Stimulated activated CD4-positive, alpha-beta T cell treated with anti-CD3 and anti-CD28 coated beads, Interleukin-4, amount 100 ng/mL, for 48 hours (primary cell): Measurements from ENCODE around the gene RAI1.
A peak's percentile ranks its signal among the peaks of the same experiment; 100 is the strongest.
"Not testable (repeated sequence)": the region's sequence is repeated elsewhere in the genome, so short reads cannot be mapped to it uniquely, and the experiment has no call there.

Source experiments
- DNase-seq, 2 donors: peaks; one replicate each; pipeline ENCODE4 v3.0.0-alpha.2; 2020; ENCODE audit warnings: low read depth in 2 of 2

The RAI1 gene

GRCh38 chr17:17800504-17801021 is 119.3 kb downstream of the RAI1 start:
- no peak for DNase-seq

- DNase-seq = no peak
Observed at GRCh38 chr17:17801800-17802481, 120.7 kb downstream of the RAI1 start.

GRCh38 chr17:17804007-17804406 is 122.7 kb downstream of the RAI1 start:
- DNase-seq = no peak

- DNase-seq = no peak
Observed at GRCh38 chr17:17805575-17805974, 124.3 kb downstream of the RAI1 start.

DNA sequence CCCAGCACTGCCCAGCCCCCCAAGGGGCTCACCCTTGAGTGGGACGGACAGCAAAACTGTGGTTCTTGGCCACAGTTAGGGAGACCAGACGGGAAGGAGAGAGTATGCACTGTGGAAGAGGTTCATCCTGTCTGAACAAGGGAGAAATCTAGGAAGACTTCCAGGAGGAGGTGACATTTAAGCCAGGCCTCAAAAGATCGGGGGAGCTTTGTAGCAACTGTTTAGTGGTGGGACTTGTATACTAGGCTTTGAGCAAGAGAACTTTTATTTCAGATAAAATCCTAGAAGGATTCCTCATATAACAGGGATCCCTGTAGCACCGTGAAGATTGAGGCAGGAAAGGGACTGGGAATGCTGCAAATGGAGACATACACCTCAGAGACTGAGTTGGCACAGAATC is 124.8 kb downstream of the RAI1 start:
- DNase-seq = no peak

DNA sequence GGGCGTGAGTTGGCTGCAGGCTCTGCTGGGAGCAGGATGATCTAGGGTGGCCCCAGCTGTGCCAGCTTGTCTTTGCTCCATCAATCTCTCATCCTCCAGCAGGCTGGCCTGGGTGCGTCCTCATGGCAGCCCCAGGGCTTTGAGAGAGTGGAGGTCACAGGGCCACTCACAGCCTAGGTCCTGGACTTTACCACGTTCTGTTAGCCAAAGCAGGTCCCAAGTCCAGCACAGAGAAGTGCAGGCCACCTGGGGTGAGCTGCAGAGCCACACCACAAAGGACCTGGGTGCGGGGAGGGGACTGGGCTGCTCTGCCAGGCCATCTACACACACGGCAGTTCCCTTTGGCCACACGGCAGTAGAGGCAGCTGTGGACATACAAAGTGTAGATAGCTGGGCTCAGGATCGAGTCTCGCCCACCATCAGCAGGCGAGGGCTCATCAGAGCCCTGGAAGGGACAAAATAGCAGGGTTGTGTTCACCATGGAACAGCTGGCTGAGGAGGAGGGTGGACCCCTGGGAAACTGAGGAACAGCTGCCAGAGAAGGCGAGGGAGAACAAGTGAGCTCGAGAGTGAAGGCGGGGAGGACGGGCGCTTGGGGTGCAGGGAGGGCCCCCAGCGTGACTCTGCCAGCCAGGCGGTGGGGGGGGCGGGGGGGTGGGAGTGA is 125.5 kb downstream of the RAI1 start:
- DNase-seq = no peak

- DNase-seq = no peak
Observed at GRCh38 chr17:17807440-17807839, 126.2 kb downstream of the RAI1 start.

DNA sequence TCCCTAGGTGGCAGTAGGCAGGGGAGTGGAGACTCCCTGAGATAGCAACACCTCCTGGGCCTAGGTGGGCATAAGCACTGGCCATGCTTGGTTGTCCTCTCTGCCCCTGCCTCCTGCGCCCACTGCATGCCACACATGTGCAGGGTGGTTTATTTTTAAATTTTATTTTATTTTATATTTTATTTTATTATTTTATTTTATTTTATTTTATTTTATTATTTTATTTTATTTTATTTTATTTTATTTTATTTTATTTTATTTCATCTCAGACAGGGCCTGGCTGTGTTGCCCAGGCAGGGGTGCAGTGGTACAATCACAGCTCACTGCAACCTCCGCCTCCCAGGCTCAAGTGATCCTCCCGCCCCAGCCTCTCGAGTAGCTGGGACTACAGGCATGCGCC is 126.9 kb downstream of the RAI1 start:
- DNase-seq = not testable (repeated sequence)

GRCh38 chr17:17808706-17809432 is 127.6 kb downstream of the RAI1 start:
- DNase-seq = no peak

- no peak for DNase-seq
Observed at GRCh38 chr17:17809531-17810083, 128.3 kb downstream of the RAI1 start.

DNA sequence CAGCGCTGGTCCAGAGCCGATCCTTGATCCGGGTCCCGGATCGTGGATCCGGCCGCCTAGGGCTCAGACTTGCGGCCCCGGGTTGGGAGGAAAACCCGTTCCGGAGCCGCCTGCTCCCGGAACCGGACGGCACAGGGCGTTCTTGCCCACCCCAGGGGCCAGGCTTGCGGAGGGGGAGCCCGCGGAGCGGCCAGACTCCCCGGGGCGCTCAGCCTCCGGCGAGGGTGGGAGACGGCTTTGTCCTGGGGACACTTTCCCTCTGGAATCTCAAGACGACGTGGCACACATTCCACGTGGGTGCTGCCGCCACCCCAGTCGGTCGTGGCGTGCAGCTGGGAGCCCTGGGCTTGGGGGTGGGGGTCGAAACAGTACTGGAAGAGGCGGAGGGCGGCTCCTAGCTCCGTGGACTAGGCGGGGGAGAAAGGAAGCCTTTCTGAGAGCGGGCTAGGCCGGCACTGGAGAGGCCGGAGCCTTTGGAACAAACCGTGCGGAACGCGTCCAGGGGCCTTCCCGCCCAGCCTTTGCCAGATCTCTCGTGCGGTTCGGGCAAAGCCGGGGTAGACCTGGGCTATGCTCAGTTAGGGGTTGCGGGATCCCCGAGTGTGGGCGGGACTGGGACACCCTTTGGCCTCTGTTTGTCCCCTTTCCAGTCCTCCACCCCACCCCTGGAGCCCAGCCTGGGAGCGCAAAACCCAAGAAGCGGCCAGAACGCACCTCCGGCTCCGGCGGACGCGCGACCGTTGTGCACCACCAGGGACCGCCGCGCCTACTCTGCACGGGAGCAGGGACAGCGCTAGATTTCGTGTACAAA is 129.0 kb downstream of the RAI1 start:
- no peak for DNase-seq

GRCh38 chr17:17810895-17811248 is 129.6 kb downstream of the RAI1 start:
- DNase-seq = no peak

DNA sequence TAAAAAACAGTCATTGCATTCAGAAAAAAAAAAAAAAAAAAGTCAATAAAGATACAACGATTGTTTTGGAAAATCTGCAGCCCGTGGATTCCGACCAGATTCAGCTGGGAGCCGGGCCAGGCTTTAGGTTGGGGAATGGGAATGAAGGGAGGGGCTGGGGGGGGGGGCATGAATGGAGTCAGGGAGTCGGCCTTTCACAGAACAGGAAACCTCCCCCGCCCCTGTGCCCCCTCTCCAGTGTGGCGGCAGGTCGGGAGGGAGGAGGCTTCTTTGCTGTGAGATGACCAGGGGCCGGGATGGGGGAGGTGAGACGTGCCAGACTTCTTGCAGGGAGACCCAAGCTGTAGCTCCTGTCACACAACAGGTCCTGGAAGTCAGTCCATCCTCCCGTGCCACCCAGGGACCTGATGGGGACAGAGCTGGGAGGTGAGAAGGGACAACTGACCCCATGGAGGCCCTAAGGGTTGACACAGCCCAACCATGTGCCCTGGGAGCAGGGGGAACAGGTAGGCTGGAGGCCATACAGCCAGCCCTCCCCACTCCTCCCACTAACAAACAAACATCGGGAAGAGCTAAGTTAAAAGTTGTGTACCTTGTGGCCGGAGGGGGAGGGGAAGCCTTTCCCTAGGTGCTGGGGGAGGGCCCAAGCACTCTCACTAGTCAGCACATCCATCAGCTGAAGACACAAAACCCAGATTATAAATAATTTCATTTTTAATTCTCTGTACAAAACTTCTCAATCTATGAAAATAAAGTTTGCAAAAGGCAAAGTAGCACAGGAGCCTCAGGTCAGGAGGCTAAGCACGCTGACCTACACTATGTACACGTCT is 130.3 kb downstream of the RAI1 start:
- no peak for DNase-seq

GRCh38 chr17:17812211-17813054 is 131.2 kb downstream of the RAI1 start:
- peak; percentile 45 to 65 for DNase-seq

GRCh38 chr17:17813055-17813724 is 131.9 kb downstream of the RAI1 start:
- no peak for DNase-seq

GRCh38 chr17:17813725-17814095 is 132.5 kb downstream of the RAI1 start:
- DNase-seq = no peak

GRCh38 chr17:17814162-17815061 is 133.2 kb downstream of the RAI1 start:
- no peak for DNase-seq

- DNase-seq = no peak
Observed at GRCh38 chr17:17815062-17815406, 133.8 kb downstream of the RAI1 start.
